HepG2 (cell line): ENCODE data around the gene MCM3AP. TPM values are rescaled to one million over a fixed set of nuclear protein-coding genes. Genes with fewer than 3 reads are reported as not detected.

Source experiments
- MIER3 ChIP-seq: IDR thresholded peaks from 2 replicates; pipeline ENCODE4 v1.6.1; 2016; ENCODE audit warnings: missing compliant biosample characterization, borderline replicate concordance
- ZBTB8A ChIP-seq: sonication (generic); formaldehyde crosslinking; IDR thresholded peaks from 2 replicates; pipeline ENCODE4 v1.4.0; 2020; ENCODE audit warnings: mild to moderate bottlenecking, low read depth, missing genetic modification reagents, borderline replicate concordance
- ZNF629 ChIP-seq: sonication (generic); formaldehyde crosslinking; conservative IDR thresholded peaks from 2 replicates; pipeline ENCODE4 v1.5.0; 2020; ENCODE audit warnings: missing genetic modification reagents
- ZNF766 ChIP-seq: sonication (generic); formaldehyde crosslinking; IDR thresholded peaks from 2 replicates; pipeline ENCODE4 v1.5.0; 2020; ENCODE audit warnings: missing genetic modification reagents, borderline replicate concordance
- polyA plus RNA-seq, 8 experiments: library from polyadenylated mRNA; depleted of rRNA in 3 of 8; stranded (reverse) in 7 of 8; unstranded in 1 of 8; fragments of >200 nt; fragmentation: Illumina TruSeq in 4 of 8; extraction: Trizol in 4 of 8; gene quantifications; 2 replicates each; pipeline versions ENCODE4 v1.2.1 to v1.2.3, GENCODE V29; 2011 to 2016; ENCODE audit warnings: low read depth in 4 of 8, missing spikeins in 1 of 8, mixed read lengths in 1 of 8; ENCODE audit not compliant: insufficient read depth in 1 of 8
- total RNA-seq, 5 experiments: library from RNA; depleted of rRNA; stranded (reverse); fragments of >200 nt; fragmentation: Illumina TruSeq; extraction: Trizol; gene quantifications; 2 replicates each; pipeline ENCODE4 v1.2.3, GENCODE V29; 2016; ENCODE audit warnings: low read depth in 1 of 5
- TF ChIP-seq, protein P1 (sequence below): sonication (generic); formaldehyde crosslinking; IDR thresholded peaks from 2 replicates; pipeline ENCODE4 v1.4.0; 2020; ENCODE audit warnings: mild to moderate bottlenecking, missing genetic modification reagents
- TF ChIP-seq, protein P2 (sequence below): sonication (generic); formaldehyde crosslinking; IDR thresholded peaks from 2 replicates; pipeline ENCODE4 v1.5.1; 2020; ENCODE audit warnings: mild to moderate bottlenecking, missing genetic modification reagents, borderline replicate concordance
- TF ChIP-seq, protein P3 (sequence below): sonication (generic); formaldehyde crosslinking; IDR thresholded peaks from 2 replicates; pipeline ENCODE4 v1.5.0; 2020; ENCODE audit warnings: missing genetic modification reagents
- TF ChIP-seq, protein P4 (sequence below): sonication (generic); formaldehyde crosslinking; IDR thresholded peaks from 2 replicates; pipeline ENCODE4 v1.5.0; 2020; ENCODE audit warnings: mild to moderate bottlenecking, missing genetic modification reagents

The MCM3AP gene
- total and polyA plus RNA-seq, 2 of the 13 experiments (the other 11 are each of a cell fraction or from before 2014, with no cell fraction given) = 27.0 to 54.7 TPM

DNA sequence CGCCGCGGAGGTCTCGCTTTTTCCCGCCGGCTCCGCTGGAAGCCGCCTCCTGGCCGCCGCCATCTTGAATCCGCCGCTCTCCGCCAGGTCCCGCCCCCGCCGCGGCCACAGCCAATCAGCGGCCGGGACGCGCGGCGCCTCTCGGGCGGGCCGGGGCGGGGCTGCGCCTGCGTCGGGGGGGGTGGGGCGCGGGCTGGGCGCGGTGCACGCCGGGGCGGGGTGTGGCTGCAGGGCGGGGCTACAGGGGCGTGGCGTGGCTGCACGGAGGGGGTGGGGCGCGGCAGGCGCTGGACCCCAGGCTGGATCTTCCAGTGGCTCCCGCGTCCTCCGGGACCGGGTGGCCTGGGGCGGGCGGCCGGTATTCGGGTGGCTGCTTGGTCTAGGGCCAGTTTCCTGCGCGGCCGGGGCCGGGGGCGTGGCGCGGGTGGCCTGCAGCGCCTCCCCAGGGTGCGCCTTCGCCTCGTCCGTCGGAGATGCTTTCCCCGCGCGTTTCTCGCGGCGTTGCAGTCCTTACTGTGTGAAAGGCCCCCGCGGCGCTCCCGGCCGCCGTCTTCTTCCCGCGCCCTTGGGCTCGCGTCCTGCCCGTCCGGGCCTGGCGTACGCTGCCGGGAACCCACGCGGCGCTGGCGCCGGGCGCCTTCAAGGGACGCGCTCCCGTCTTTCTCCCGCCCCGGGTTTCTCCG, 39.1 kb upstream of the MCM3AP start (continued):
- TF ChIP-seq, protein P1, sequence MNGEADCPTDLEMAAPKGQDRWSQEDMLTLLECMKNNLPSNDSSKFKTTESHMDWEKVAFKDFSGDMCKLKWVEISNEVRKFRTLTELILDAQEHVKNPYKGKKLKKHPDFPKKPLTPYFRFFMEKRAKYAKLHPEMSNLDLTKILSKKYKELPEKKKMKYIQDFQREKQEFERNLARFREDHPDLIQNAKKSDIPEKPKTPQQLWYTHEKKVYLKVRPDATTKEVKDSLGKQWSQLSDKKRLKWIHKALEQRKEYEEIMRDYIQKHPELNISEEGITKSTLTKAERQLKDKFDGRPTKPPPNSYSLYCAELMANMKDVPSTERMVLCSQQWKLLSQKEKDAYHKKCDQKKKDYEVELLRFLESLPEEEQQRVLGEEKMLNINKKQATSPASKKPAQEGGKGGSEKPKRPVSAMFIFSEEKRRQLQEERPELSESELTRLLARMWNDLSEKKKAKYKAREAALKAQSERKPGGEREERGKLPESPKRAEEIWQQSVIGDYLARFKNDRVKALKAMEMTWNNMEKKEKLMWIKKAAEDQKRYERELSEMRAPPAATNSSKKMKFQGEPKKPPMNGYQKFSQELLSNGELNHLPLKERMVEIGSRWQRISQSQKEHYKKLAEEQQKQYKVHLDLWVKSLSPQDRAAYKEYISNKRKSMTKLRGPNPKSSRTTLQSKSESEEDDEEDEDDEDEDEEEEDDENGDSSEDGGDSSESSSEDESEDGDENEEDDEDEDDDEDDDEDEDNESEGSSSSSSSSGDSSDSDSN (CRISPR knock-in tag) = peak; percentile 77
- TF ChIP-seq MIER3 (no peak), ZNF766 (CRISPR knock-in tag) (no peak), ZNF629 (CRISPR knock-in tag) (no peak), ZBTB8A (CRISPR knock-in tag) (no peak; the same call in 1 of the 2 replicates)
- TF ChIP-seq, protein P2, sequence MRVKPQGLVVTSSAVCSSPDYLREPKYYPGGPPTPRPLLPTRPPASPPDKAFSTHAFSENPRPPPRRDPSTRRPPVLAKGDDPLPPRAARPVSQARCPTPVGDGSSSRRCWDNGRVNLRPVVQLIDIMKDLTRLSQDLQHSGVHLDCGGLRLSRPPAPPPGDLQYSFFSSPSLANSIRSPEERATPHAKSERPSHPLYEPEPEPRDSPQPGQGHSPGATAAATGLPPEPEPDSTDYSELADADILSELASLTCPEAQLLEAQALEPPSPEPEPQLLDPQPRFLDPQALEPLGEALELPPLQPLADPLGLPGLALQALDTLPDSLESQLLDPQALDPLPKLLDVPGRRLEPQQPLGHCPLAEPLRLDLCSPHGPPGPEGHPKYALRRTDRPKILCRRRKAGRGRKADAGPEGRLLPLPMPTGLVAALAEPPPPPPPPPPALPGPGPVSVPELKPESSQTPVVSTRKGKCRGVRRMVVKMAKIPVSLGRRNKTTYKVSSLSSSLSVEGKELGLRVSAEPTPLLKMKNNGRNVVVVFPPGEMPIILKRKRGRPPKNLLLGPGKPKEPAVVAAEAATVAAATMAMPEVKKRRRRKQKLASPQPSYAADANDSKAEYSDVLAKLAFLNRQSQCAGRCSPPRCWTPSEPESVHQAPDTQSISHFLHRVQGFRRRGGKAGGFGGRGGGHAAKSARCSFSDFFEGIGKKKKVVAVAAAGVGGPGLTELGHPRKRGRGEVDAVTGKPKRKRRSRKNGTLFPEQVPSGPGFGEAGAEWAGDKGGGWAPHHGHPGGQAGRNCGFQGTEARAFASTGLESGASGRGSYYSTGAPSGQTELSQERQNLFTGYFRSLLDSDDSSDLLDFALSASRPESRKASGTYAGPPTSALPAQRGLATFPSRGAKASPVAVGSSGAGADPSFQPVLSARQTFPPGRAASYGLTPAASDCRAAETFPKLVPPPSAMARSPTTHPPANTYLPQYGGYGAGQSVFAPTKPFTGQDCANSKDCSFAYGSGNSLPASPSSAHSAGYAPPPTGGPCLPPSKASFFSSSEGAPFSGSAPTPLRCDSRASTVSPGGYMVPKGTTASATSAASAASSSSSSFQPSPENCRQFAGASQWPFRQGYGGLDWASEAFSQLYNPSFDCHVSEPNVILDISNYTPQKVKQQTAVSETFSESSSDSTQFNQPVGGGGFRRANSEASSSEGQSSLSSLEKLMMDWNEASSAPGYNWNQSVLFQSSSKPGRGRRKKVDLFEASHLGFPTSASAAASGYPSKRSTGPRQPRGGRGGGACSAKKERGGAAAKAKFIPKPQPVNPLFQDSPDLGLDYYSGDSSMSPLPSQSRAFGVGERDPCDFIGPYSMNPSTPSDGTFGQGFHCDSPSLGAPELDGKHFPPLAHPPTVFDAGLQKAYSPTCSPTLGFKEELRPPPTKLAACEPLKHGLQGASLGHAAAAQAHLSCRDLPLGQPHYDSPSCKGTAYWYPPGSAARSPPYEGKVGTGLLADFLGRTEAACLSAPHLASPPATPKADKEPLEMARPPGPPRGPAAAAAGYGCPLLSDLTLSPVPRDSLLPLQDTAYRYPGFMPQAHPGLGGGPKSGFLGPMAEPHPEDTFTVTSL = no peak
- TF ChIP-seq, protein P3, sequence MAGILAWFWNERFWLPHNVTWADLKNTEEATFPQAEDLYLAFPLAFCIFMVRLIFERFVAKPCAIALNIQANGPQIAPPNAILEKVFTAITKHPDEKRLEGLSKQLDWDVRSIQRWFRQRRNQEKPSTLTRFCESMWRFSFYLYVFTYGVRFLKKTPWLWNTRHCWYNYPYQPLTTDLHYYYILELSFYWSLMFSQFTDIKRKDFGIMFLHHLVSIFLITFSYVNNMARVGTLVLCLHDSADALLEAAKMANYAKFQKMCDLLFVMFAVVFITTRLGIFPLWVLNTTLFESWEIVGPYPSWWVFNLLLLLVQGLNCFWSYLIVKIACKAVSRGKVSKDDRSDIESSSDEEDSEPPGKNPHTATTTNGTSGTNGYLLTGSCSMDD (CRISPR knock-in tag) = no peak
- TF ChIP-seq, protein P4, sequence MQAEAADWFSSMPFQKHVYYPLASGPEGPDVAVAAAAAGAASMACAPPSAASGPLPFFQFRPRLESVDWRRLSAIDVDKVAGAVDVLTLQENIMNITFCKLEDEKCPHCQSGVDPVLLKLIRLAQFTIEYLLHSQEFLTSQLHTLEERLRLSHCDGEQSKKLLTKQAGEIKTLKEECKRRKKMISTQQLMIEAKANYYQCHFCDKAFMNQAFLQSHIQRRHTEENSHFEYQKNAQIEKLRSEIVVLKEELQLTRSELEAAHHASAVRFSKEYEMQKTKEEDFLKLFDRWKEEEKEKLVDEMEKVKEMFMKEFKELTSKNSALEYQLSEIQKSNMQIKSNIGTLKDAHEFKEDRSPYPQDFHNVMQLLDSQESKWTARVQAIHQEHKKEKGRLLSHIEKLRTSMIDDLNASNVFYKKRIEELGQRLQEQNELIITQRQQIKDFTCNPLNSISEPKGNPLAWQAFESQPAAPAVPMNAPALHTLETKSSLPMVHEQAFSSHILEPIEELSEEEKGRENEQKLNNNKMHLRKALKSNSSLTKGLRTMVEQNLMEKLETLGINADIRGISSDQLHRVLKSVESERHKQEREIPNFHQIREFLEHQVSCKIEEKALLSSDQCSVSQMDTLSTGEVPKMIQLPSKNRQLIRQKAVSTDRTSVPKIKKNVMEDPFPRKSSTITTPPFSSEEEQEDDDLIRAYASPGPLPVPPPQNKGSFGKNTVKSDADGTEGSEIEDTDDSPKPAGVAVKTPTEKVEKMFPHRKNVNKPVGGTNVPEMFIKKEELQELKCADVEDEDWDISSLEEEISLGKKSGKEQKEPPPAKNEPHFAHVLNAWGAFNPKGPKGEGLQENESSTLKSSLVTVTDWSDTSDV = peak; percentile 94
